Fibroblast of upper back skin (primary cell): ENCODE measurements around the gene HTT-AS.

Experiments
- DNase-seq: peaks from one replicate; pipeline ENCODE4 v3.0.0-alpha.2; 2013

HTT-AS gene

GRCh38 chr4:3025881-3026280, 48.5 kb downstream of the HTT-AS start:
- DNase-seq: no peak

GRCh38 chr4:3022651-3023050, 51.7 kb downstream of the HTT-AS start:
- DNase-seq: no peak

- DNase-seq: no peak
Measured at GRCh38 chr4:3022112-3022511, 52.2 kb downstream of the HTT-AS start.

- no peak for DNase-seq
Measured at GRCh38 chr4:3021627-3022026, 52.7 kb downstream of the HTT-AS start.

- DNase-seq: no peak
Measured at GRCh38 chr4:3021127-3021526, 53.2 kb downstream of the HTT-AS start.

GRCh38 chr4:3019145-3019846, 55.0 kb downstream of the HTT-AS start:
- no peak for DNase-seq

- DNase-seq: peak; percentile 80
Measured at GRCh38 chr4:3017504-3017903, 56.8 kb downstream of the HTT-AS start.

GRCh38 chr4:3016961-3017360, 57.4 kb downstream of the HTT-AS start:
- no peak for DNase-seq

- DNase-seq: no peak
Measured at GRCh38 chr4:3013839-3014350, 60.4 kb downstream of the HTT-AS start.
